HEK293 (cell line): ENCODE data around the gene SLC39A11.

ENCODE experiments used
- CTCF ChIA-PET: fragments of 350-600 bp; formaldehyde crosslinking; extraction: SDS; loops from one replicate; lab custom pipeline; 2021; ENCODE audit warnings: antibody characterized with exemption; lab: Yijun Ruan, JAX
- POLR2A ChIA-PET: fragments of 300-600 bp; formaldehyde crosslinking; extraction: SDS; loops from one replicate; lab custom pipeline; 2020; ENCODE audit warnings: antibody characterized with exemption, inconsistent platforms; lab: Yijun Ruan, JAX
- H3K27ac ChIP-seq: fragments of 200-500 bp; sonication (Bioruptor generic); 2 replicates; pipeline ENCODE4 v1.5.1; 2014; ENCODE audit warnings: low read depth, low read length, control low read depth, inconsistent platforms; ENCODE audit errors: extremely low read depth
- H3K36me3 ChIP-seq, 2 experiments: fragments of 200-500 bp in 1 of 2; sonication (Bioruptor generic) in 1 of 2; 1 replicate in 1 of 2; 2 replicates in 1 of 2; pipeline ENCODE4 v1.5.1; 2014 to 2017; ENCODE audit warnings: inconsistent platforms in 2 of 2, low read length in 2 of 2; ENCODE audit not compliant: control insufficient read depth in 2 of 2, insufficient read depth in 1 of 2
- H3K4me1 ChIP-seq: fragments of 200-500 bp; sonication (Bioruptor generic); 2 replicates; pipeline ENCODE4 v1.5.1; 2014; ENCODE audit warnings: mild to moderate bottlenecking, low read length, inconsistent platforms; ENCODE audit not compliant: control insufficient read depth, insufficient read depth
- H3K4me3 ChIP-seq: 2 replicates; pipeline ENCODE4 v1.5.1; 2011; ENCODE audit warnings: low read depth, mild to moderate bottlenecking, control low read depth, low read length, moderate library complexity
- H3K9me3 ChIP-seq: fragments of 200-500 bp; sonication (Bioruptor generic); 2 replicates; pipeline ENCODE4 v1.5.1; 2014; ENCODE audit warnings: low read depth, low read length, inconsistent platforms; ENCODE audit not compliant: control insufficient read depth, insufficient read depth
- HOXD13 ChIP-seq: sonication (generic); formaldehyde crosslinking; IDR thresholded peaks from 2 replicates; pipeline ENCODE4 v1.8.0; 2022; ENCODE audit warnings: missing genetic modification reagents, borderline replicate concordance
- KLF1 ChIP-seq: fragments of 450-650 bp; formaldehyde crosslinking; IDR thresholded peaks from 2 replicates; pipeline ENCODE4 v1.5.1; 2016; ENCODE audit warnings: missing biosample characterization, missing genetic modification characterization
- KLF10 ChIP-seq: fragments of 450-650 bp; IDR thresholded peaks from 2 replicates; pipeline ENCODE4 v1.5.1; 2018; ENCODE audit warnings: missing biosample characterization, mild to moderate bottlenecking, missing genetic modification characterization
- OSR2 ChIP-seq: fragments of 450-650 bp; formaldehyde crosslinking; IDR thresholded peaks from 2 replicates; pipeline ENCODE4 v1.5.1; 2016; ENCODE audit warnings: missing biosample characterization, missing genetic modification characterization
- SP3 ChIP-seq: fragments of 450-650 bp; formaldehyde crosslinking; IDR thresholded peaks from 2 replicates; pipeline ENCODE4 v1.5.1; 2016; ENCODE audit warnings: missing biosample characterization, missing genetic modification characterization
- ZBTB17 ChIP-seq: fragments of 450-650 bp; formaldehyde crosslinking; IDR thresholded peaks from 2 replicates; pipeline ENCODE4 v1.5.1; 2016; ENCODE audit warnings: missing biosample characterization, missing genetic modification characterization
- ZNF112 ChIP-seq: fragments of 450-650 bp; formaldehyde crosslinking; IDR thresholded peaks from 2 replicates; pipeline ENCODE4 v1.5.0; 2017; ENCODE audit warnings: missing biosample characterization, missing genetic modification characterization
- ZNF121 ChIP-seq: fragments of 450-650 bp; formaldehyde crosslinking; IDR thresholded peaks from 2 replicates; pipeline ENCODE4 v1.5.1; 2016; ENCODE audit warnings: missing biosample characterization, missing genetic modification characterization
- ZNF133 ChIP-seq: fragments of 450-650 bp; formaldehyde crosslinking; IDR thresholded peaks from 2 replicates; pipeline ENCODE4 v1.5.1; 2016; ENCODE audit warnings: missing biosample characterization, missing genetic modification characterization
- ZNF155 ChIP-seq: fragments of 450-650 bp; formaldehyde crosslinking; IDR thresholded peaks from 2 replicates; pipeline ENCODE4 v1.5.1; 2016; ENCODE audit warnings: missing biosample characterization, missing genetic modification characterization
- ZNF174 ChIP-seq: fragments of 450-650 bp; formaldehyde crosslinking; IDR thresholded peaks from 2 replicates; pipeline ENCODE4 v1.5.0; 2017; ENCODE audit warnings: missing biosample characterization, mild to moderate bottlenecking, missing genetic modification characterization
- ZNF239 ChIP-seq: fragments of 450-650 bp; formaldehyde crosslinking; IDR thresholded peaks from 2 replicates; pipeline ENCODE4 v1.5.1; 2016; ENCODE audit warnings: missing biosample characterization, missing genetic modification characterization
- ZNF248 ChIP-seq: fragments of 450-650 bp; formaldehyde crosslinking; IDR thresholded peaks from 2 replicates; pipeline ENCODE4 v1.5.1; 2017; ENCODE audit warnings: missing biosample characterization, missing genetic modification characterization
- ZNF354C ChIP-seq: fragments of 450-650 bp; formaldehyde crosslinking; IDR thresholded peaks from 2 replicates; pipeline ENCODE4 v1.5.1; 2016; ENCODE audit warnings: missing biosample characterization, missing genetic modification characterization, low read depth, borderline replicate concordance
- ZNF404 ChIP-seq: fragments of 450-650 bp; formaldehyde crosslinking; IDR thresholded peaks from 2 replicates; pipeline ENCODE4 v1.5.1; 2017; ENCODE audit warnings: missing biosample characterization, missing genetic modification characterization
- ZNF510 ChIP-seq: fragments of 450-650 bp; formaldehyde crosslinking; IDR thresholded peaks from 2 replicates; pipeline ENCODE4 v1.5.1; 2018; ENCODE audit warnings: mild to moderate bottlenecking, missing genetic modification characterization, missing biosample characterization; ENCODE audit not compliant: insufficient replicate concordance
- ZNF514 ChIP-seq: fragments of 450-650 bp; formaldehyde crosslinking; IDR thresholded peaks from 2 replicates; pipeline ENCODE4 v1.5.1; 2016; ENCODE audit warnings: missing biosample characterization, missing genetic modification characterization
- ZNF548 ChIP-seq: fragments of 450-650 bp; formaldehyde crosslinking; IDR thresholded peaks from 2 replicates; pipeline ENCODE4 v1.5.1; 2016; ENCODE audit warnings: missing biosample characterization, missing genetic modification characterization
- ZNF558 ChIP-seq: fragments of 450-650 bp; formaldehyde crosslinking; IDR thresholded peaks from 2 replicates; pipeline ENCODE4 v1.5.1; 2016; ENCODE audit warnings: missing biosample characterization, missing genetic modification characterization
- ZNF707 ChIP-seq: fragments of 450-650 bp; formaldehyde crosslinking; IDR thresholded peaks from 2 replicates; pipeline ENCODE4 v1.5.1; 2016; ENCODE audit warnings: missing biosample characterization, missing genetic modification characterization
- ZNF830 ChIP-seq: fragments of 450-650 bp; IDR thresholded peaks from 2 replicates; pipeline ENCODE4 v1.5.0; 2018; ENCODE audit warnings: missing biosample characterization, missing genetic modification characterization, low read depth, mild to moderate bottlenecking, moderate library complexity
- ZNF837 ChIP-seq: fragments of 450-650 bp; formaldehyde crosslinking; IDR thresholded peaks from 2 replicates; pipeline ENCODE4 v1.5.1; 2016; ENCODE audit warnings: missing biosample characterization, missing genetic modification characterization
- TF ChIP-seq, protein P1 (sequence below): fragments of 450-650 bp; formaldehyde crosslinking; IDR thresholded peaks from 2 replicates; pipeline ENCODE4 v1.5.1; 2016; ENCODE audit warnings: missing biosample characterization, missing genetic modification characterization
- TF ChIP-seq, protein P2 (sequence below): fragments of 450-650 bp; formaldehyde crosslinking; IDR thresholded peaks from 2 replicates; pipeline ENCODE4 v1.5.1; 2016; ENCODE audit warnings: missing biosample characterization, missing genetic modification characterization
- TF ChIP-seq, protein P3 (sequence below): fragments of 450-650 bp; formaldehyde crosslinking; IDR thresholded peaks from 2 replicates; pipeline ENCODE4 v1.5.1; 2016; ENCODE audit warnings: missing biosample characterization, missing genetic modification characterization

The SLC39A11 gene

DNA sequence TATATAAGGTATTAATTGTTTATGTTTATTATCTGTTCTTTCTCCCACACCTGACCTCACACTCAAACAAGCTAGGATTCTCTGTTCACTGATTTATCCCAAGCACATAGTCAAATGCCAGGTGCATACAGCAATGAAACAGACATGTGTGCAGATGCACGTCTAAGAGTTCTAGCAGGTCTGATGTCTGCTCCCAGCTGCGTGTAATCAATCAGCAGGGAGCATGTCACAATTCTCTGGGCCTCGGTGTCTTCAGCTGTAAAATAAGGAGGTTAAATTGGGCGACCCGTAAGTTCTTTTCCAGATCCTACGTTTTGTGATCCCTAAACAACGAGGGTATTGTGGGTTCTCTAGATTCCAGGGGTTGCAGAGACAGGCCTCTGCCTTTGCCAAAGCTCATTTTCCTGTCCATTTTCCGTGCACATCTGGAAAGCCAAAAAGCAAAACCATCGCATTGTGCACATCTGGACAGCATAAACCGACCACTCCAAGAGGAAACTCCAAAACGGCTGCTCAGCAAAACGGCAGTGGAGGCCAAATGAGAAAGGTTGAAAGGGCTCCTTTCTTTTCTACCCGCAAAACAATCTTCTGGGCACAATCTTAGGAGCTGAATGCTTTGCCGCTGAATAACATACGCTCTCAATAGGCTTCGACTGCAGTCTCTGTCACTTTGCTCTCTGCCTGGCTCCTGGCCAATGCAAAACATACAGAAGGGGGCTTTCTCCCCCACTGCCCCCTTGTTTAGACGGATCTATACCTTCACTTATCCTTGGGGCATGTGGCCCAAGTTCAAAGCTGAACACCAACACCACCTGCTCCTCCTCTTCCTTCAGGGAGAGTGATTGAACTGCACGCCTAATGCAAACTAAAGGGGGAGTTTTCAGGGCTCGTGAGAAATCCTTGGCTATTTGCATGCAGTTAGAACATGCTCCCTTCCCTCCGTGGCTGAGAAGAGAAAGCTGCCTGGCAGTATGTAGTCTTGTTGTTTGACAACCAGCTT lies 426.3 kb downstream of the SLC39A11 start (continued):
- TF ChIP-seq SP3 (tag by site-specific recombination) (no peak), ZNF133 (tag by site-specific recombination) (no peak), ZNF121 (tag by site-specific recombination) (no peak), ZNF354C (tag by site-specific recombination) (no peak), ZNF707 (tag by site-specific recombination) (no peak), ZNF510 (tag by site-specific recombination) (no peak), KLF1 (tag by site-specific recombination) (no peak), ZNF548 (no peak)
- TF ChIP-seq, protein P1, sequence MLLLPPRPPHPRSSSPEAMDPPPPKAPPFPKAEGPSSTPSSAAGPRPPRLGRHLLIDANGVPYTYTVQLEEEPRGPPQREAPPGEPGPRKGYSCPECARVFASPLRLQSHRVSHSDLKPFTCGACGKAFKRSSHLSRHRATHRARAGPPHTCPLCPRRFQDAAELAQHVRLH (tag by site-specific recombination), result no peak
- TF ChIP-seq, protein P2, sequence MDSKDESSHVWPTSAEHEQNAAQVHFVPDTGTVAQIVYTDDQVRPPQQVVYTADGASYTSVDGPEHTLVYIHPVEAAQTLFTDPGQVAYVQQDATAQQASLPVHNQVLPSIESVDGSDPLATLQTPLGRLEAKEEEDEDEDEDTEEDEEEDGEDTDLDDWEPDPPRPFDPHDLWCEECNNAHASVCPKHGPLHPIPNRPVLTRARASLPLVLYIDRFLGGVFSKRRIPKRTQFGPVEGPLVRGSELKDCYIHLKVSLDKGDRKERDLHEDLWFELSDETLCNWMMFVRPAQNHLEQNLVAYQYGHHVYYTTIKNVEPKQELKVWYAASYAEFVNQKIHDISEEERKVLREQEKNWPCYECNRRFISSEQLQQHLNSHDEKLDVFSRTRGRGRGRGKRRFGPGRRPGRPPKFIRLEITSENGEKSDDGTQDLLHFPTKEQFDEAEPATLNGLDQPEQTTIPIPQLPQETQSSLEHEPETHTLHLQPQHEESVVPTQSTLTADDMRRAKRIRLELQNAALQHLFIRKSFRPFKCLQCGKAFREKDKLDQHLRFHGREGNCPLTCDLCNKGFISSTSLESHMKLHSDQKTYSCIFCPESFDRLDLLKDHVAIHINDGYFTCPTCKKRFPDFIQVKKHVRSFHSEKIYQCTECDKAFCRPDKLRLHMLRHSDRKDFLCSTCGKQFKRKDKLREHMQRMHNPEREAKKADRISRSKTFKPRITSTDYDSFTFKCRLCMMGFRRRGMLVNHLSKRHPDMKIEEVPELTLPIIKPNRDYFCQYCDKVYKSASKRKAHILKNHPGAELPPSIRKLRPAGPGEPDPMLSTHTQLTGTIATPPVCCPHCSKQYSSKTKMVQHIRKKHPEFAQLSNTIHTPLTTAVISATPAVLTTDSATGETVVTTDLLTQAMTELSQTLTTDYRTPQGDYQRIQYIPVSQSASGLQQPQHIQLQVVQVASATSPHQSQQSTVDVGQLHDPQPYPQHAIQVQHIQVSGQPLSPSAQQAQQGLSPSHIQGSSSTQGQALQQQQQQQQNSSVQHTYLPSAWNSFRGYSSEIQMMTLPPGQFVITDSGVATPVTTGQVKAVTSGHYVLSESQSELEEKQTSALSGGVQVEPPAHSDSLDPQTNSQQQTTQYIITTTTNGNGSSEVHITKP (tag by site-specific recombination), result no peak
- TF ChIP-seq, all 188 proteins: peak for 0

DNA sequence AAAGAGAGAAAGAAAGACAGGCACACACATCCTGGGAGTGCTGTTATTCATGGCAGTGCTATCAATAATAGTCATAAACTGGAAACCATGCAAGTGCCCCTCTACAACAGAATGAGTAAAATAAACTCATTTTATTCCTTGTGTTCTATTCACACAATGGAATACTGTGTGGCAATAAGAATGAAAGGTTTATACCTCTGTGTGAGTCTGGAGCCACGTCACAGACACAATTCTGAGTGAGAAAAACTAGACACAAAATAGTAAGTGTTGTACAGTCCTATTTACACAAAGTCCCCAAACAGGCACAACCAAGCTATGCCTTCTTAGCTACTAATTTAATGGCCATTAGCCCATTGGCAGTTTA lies 429.7 kb downstream of the SLC39A11 start:
- CTCF ChIA-PET, result no interaction called here
- no peak overlapping the region for H3K27ac ChIP-seq

More for the DNA sequence above, 429.7 kb downstream of the SLC39A11 start:
- H3K4me1 ChIP-seq, result peaks cover 9% of the 10 kb centered on the region
- no peak overlapping the region for H3K4me3 ChIP-seq
- TF ChIP-seq ZNF830 (tag by site-specific recombination), result no peak
- no peak for TF ChIP-seq ZNF558 (tag by site-specific recombination)
- no peak for TF ChIP-seq ZNF239 (tag by site-specific recombination)
- TF ChIP-seq ZNF112 (tag by site-specific recombination), result no peak
- no peak for TF ChIP-seq SP3 (tag by site-specific recombination)
- TF ChIP-seq ZNF514 (tag by site-specific recombination), result no peak
- TF ChIP-seq ZNF837 (tag by site-specific recombination), result no peak
- TF ChIP-seq ZNF404, result no peak
- TF ChIP-seq OSR2 (tag by site-specific recombination), result no peak
- no peak for TF ChIP-seq ZNF248 (tag by site-specific recombination)
- TF ChIP-seq, protein P3, sequence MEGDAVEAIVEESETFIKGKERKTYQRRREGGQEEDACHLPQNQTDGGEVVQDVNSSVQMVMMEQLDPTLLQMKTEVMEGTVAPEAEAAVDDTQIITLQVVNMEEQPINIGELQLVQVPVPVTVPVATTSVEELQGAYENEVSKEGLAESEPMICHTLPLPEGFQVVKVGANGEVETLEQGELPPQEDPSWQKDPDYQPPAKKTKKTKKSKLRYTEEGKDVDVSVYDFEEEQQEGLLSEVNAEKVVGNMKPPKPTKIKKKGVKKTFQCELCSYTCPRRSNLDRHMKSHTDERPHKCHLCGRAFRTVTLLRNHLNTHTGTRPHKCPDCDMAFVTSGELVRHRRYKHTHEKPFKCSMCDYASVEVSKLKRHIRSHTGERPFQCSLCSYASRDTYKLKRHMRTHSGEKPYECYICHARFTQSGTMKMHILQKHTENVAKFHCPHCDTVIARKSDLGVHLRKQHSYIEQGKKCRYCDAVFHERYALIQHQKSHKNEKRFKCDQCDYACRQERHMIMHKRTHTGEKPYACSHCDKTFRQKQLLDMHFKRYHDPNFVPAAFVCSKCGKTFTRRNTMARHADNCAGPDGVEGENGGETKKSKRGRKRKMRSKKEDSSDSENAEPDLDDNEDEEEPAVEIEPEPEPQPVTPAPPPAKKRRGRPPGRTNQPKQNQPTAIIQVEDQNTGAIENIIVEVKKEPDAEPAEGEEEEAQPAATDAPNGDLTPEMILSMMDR (tag by site-specific recombination), result no peak
- TF ChIP-seq ZBTB17, result no peak
- no peak for TF ChIP-seq HOXD13
- no peak for TF ChIP-seq ZNF155 (tag by site-specific recombination)
- TF ChIP-seq ZNF174 (tag by site-specific recombination), result no peak
- no peak for TF ChIP-seq KLF10 (tag by site-specific recombination)
- H3K36me3 ChIP-seq, result no peaks in the 10 kb centered on the region
- H3K9me3 ChIP-seq, result no peaks in the 10 kb centered on the region
- POLR2A ChIA-PET, result interaction anchor here (0.7 kb wide), 1 partner anchor 70 kb away, joined by 3 read pairs; no protein-coding TSS in a partner anchor
